K562 (cell line): Measurements from ENCODE around the gene BSPRY.

Experiments
- CEBPZ ChIP-seq: fragments of 150-350 bp; IDR thresholded peaks from 2 replicates; pipeline ENCODE4 v1.6.1; 2014; ENCODE audit warnings: low read depth, mild to moderate bottlenecking, low read length, borderline replicate concordance
- EZH2 ChIP-seq: IDR thresholded peaks from 2 replicates; pipeline ENCODE4 v1.6.1; 2012; ENCODE audit warnings: low read depth, mild to moderate bottlenecking, inconsistent platforms, low read length, borderline replicate concordance
- NRF1 ChIP-seq, 2 experiments: fragments of 450-650 bp; IDR thresholded peaks in 1 of 2; conservative IDR thresholded peaks in 1 of 2; 2 replicates each; pipeline ENCODE4 v1.6.1; 2014; ENCODE audit warnings: mild to moderate bottlenecking in 2 of 2
- SMC3 ChIP-seq: conservative IDR thresholded peaks from 2 replicates; pipeline ENCODE4 v1.6.1; 2011; ENCODE audit warnings: low read depth, low read length, improper control_type of control experiment; ENCODE audit not compliant: insufficient read depth
- SP1 ChIP-seq: sonication (generic); formaldehyde crosslinking; IDR thresholded peaks from 2 replicates; pipeline ENCODE4 v1.8.1; 2022; ENCODE audit warnings: mild to moderate bottlenecking, missing genetic modification reagents
- TCF7 ChIP-seq: sonication (generic); IDR thresholded peaks from 2 replicates; pipeline ENCODE4 v1.6.1; 2016; ENCODE audit warnings: antibody characterized with exemption, borderline replicate concordance
- ZC3H4 ChIP-seq: sonication (generic); formaldehyde crosslinking; IDR thresholded peaks from 2 replicates; pipeline ENCODE4 v1.9.0; 2021; ENCODE audit warnings: missing genetic modification reagents, borderline replicate concordance
- ZNF12 ChIP-seq: sonication (generic); formaldehyde crosslinking; IDR thresholded peaks from 2 replicates; pipeline ENCODE4 v1.4.0; 2020; ENCODE audit warnings: mild to moderate bottlenecking, missing genetic modification reagents
- ZNF232 ChIP-seq: sonication (generic); formaldehyde crosslinking; IDR thresholded peaks from 2 replicates; pipeline ENCODE4 v1.8.0; 2022; ENCODE audit warnings: mild to moderate bottlenecking, missing genetic modification reagents

DNA sequence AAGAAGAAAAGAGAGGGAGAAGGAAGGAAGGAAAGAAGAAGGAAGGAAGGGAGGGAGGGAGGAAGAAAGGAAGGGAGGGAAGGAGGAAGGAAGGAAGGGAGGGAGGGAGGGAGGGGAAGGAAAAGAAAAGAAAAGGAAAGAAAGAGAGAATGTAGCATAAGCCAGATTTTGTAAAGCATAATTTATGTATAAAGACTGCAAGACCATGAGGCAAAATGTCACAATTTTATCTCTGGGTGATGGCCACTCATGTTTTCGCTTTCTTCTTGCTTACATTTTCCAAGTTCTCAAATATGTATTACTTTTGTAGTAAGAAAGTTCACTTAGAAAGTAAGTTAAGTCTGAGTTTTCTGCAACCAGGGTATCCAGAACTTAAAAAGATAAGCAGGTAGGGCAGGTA is 42.8 kb upstream of the BSPRY start:
- TF ChIP-seq SMC3 (no peak), EZH2 (no peak), SP1 (no peak), ZNF12 (CRISPR knock-in tag) (no peak), TCF7 (no peak), NRF1 (conservative IDR thresholded peaks at IDR 0.05 in 1 of 2, IDR thresholded peaks at IDR 0.05 in 1 of 2) (no peak), CEBPZ (no peak), ZNF232 (no peak), ZC3H4 (CRISPR knock-in tag) (no peak)
